ENCODE results near the gene STAG1.

DNA sequence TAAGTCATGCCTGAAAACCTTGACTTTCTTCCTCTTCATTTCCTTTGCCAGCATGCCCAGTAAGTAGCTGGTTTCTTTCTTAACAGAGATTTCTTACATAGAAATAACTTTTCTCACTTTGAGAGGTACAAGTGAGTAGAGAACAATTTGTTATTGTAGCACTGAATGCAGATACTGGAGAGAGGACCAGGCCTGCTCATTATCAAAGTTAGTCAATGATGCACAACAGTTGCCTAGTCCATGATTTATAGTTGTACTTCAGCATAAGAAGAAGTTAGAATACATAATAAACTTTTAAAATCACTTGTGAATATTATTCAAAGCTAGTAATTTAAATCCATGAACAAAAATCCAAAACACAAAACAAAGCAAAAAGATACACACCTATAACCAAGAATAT, 289.0 kb downstream of the STAG1 start:
- TF ChIP-seq, protein P1, sequence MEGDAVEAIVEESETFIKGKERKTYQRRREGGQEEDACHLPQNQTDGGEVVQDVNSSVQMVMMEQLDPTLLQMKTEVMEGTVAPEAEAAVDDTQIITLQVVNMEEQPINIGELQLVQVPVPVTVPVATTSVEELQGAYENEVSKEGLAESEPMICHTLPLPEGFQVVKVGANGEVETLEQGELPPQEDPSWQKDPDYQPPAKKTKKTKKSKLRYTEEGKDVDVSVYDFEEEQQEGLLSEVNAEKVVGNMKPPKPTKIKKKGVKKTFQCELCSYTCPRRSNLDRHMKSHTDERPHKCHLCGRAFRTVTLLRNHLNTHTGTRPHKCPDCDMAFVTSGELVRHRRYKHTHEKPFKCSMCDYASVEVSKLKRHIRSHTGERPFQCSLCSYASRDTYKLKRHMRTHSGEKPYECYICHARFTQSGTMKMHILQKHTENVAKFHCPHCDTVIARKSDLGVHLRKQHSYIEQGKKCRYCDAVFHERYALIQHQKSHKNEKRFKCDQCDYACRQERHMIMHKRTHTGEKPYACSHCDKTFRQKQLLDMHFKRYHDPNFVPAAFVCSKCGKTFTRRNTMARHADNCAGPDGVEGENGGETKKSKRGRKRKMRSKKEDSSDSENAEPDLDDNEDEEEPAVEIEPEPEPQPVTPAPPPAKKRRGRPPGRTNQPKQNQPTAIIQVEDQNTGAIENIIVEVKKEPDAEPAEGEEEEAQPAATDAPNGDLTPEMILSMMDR (IDR thresholded peaks at IDR 0.05): no peak
- TF ChIP-seq POLR2A (IDR thresholded peaks at IDR 0.05): no peak
